ENCODE results near the gene POLR3K.

POLR3K gene

DNA sequence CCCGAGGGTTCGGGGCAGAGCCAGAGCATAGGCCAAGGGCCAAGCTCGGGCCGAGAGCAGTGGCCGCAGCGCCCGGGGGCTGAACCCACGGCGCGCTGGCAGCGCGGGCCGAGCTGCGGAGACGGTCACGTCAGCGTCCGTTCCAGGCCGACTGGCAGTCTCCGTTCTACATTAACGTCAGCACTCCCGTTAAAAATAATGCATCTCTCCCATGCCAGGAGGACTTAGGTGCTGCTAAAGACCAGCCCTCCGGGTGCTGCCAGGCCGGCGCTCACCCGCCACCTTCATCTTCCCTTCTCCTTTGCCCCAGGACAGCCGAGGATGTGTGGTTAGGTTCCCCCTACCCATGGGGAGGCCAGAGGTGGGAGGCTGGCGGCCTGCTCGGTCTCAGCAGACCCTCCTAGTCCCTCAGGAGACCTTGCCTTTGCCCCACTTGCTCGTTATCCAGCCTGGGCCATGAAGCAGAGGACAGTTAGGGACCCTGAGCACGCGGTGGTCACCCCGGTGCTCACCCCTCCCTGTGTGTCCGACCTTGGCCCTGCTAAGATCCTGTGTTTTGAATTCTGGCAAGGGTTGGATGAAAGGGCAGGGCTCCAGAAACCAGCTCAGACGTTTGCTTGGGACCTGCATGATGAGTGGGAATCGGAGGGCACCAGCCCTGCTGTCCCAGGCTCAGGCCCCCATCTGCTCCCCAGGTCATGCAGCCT is 25.2 kb upstream of the POLR3K start:
- DNase-seq = peak; percentile 61

DNA sequence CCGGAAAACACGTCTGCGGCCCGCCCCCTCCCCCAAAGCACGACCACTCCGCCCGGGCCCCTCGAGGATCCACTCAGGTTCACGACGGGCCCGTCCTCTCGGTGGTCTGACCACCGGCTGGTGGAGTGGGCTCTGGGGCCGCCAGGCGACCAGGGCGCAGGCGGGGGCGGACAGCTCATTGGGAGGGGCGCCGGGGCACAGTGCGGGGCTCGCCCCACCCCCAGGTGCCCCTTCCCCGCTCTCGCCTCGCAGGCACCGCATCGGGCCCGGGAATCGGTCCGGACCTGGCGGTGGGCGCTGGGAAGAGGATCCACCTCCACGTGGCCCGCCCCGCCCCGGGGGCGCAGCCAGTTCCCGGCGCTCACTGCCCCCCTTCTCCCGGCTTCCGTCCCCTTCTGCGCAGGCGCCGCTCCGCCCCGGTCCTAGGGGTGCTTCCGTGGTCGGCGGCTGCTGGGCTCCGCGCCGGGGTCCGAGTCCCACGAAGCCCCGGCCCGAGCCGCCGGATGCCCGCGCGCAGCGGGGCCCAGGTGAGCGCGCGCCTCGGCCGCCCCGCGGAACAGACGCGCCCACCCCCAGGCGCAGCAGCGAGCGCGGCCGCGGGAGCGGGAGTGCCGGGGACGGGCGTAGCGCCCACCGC is 24.5 kb upstream of the POLR3K start, which contains the start of gene MPG:
MPG (plus strand) TSS at position 419 of the 637 bp plus-strand sequence; CDS start at position 504, 85 bp downstream.
- peak; percentile 93 for DNase-seq

DNA sequence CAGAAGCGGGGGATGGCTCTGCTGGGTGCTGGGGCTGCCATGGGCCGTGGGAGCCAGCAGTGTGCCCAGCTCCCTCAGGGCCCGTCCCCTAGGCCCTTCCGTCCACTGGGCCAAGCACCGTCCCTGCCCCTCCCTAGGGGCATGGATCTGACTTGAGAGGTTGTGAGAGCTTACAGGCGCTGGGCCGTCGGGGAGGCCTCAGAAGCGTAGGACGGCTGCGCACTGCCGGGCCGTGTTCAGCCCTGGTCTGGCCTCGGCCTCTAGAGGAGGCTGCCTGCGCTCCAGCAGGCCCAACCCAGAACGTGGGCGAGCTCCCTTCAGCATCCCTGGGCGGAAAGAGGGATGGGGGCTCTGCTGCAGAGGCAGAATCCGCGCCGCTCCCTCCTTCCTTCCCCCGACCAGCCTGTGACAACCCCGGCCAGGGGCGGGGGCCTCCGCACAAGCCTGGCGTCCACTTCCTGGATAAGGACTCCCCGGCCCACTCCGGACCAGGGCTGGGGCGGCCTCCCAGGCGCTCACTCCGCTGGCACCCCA is 23.9 kb upstream of the POLR3K start:
- peak; percentile 84 for DNase-seq

DNA sequence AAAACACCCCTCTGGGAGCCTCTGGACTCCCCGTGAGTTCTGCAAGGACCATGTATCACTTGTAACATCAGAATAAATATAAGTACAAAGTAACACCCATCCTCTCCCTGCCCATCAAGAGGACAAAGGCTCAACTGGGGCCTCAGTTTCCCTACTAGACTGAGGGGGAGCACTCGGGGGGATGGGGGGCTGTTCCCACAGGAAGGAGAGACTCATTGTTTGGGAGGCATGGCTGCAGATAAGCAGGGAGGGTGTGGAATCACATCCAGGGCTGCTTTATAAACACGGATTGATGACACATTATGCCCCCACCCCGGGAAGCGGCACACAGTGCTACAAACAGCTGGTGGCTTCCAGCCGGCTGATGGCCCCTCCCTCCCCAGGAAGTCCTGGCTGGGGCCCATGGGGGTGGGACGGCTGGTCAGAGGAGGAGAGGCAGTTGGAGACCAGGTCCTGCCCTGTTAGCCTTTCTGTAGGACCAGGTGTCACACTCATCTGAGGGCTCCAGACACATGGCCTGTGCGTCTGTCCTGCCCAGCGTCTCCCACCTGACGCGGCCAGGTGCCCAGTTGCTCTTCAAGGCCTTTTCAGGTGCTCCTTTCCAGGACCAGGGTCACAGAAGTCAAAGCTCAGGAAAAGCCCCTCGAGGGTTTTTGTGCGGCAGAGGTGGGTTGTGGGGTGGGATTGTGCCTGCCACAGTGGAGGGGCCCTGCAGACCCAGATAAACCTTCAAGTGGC is 23.3 kb upstream of the POLR3K start:
- DNase-seq = peak; percentile 83

DNA sequence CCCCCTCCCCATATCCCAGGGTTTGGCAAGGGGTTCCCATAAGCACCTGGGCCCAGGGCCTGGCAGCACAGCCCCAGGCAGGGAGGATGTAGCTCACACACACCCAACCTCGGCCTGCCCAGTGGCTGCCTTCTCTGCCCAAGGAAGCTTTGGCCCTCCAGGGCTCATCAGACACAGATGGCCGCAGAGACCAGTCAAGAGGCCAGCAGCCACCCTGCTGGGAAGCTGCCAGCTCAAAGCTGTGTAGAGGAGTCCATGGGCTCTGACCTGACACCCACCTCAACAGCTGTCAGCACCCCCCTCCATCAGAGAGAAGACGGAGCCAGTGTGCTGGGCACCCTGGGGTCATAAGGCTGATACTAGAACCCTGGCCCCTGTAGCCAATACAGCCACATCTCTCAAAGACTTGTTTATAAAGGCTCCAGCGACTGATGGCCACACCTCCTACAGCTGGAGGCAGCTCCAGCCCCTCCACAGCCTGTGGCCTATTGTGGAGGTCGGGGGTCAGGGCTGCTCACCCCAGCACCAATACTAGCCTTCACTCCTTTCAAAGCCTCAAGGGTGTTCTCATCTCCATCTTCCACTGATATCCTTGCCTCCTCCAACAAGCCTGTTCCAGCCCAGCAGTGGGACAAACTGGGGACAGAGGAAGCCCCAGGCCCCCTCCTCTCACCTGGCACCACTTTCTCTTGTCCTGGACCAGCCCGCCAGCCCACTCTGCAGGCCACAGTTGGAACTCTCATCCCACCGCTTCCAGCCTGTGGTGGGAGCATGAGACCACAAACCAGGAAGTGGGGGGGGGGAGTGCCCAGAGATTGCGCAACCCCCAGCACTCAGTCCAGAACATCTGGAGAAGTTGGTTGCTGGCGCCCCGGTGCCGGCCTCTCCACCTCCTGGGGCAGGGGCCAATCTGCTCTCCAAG is 22.4 kb upstream of the POLR3K start:
- peak; percentile 88 for DNase-seq

DNA sequence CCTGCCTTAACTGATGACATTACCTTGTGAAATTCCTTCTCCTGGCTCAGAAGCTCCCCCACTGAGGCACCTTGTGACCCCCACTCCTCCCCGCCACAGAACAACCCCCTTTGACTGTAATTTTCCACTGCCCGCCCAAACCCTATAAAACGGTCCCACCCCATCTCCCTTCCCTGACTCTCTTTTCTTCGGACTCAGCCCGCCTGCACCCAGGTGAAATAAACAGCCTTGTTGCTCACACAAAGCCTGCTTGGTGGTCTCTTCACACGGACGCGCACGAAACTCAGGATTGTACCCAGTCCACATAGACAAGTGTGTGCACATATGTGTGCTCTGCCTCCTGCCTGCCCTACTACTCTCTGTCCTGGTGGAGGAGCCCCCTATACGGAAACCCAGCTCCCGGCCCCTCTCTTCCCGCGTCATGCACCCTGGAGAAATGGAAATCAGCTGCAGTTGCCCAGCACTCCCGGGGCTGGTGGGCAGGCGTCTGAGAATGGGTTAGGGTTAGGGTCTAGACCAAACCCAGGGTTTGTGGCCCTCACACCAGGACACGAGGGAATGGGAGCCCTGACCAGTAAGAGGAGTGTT is 21.4 kb upstream of the POLR3K start:
- no peak for DNase-seq

DNA sequence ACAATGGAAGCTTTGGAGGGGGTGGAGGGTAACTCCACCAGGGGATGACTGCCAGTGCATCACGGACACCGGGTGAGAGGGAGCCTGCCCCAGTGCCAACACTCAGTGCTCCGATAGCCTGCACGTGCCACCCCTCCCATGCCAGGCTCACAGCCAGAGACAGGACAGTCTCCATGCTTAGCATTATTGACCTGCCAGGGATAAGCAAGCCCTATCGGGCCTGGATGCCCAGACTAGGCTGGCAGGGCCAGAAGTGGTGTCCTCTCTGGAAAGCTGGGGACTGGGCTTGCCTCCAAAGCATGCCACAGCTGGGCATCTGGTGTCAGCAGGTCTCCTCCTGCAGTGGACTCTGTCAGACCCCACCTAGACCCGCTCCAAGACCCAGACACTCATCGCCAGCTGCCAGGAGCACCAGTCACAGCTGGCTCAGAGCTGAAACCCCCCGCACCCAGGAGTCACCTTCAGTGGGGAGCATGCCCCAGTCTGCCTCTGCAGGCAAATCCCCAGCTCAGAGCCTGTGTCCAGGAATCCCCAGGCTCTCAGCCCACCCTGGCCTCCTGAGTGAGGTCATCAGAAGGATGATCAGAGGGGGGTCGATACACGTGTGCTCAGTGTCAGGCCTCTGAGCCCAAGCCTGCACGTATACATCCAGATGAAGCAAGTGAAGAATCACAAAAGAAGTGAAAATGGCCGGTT is 20.8 kb upstream of the POLR3K start:
- no peak for DNase-seq

DNA sequence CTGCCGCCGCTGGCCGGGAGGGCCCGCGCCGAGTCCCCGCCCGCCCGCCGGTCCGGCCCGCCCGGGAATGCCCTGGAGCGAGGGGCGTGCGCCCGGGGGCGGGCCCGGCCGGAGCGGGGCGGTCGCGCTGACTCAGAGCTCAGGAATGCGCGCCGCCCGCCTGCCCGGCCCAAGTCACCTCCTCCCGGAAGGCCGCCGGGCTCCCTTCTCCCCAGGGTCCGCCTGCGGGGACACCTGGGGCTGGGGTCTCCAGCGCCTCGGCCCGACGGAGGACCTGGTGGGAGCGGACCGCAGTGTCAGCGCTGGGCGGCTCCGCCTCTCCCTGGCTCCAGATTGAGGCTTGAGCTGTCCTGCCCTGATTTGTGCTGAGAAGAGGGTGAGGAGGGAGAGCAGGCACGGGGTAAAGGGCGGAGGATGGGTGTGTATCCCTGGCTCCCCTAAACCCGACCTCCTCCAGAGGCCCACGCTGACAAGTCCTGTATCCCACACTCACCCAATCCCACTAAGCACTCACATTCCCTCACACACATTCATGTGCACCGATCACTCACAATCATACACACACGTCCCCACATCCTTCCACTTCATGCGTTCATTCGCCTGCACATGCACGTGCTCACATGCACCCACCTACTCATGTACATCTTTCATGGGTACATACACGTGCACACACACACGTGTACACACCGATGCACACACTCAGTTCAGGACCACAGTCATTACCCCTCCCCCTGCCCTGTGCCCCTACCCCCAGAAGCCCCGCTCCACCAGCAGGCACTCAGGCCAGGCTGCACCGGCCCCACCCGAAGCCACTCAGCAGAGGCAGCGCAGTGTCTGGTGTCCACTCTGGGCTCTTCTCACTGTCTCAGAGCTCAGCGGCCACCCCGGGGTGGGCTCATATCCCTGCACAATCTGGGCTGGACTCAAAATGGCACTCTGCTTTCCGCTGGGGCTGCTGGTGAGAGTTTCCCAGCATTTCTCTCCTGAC is 19.4 kb upstream of the POLR3K start, which contains the start of gene RHBDF1:
RHBDF1 (minus strand) TSS at position 71 of the 988 bp plus-strand sequence. CDS start 7,616 bp downstream, outside the sequence.
- DNase-seq = peak; percentile 72

DNA sequence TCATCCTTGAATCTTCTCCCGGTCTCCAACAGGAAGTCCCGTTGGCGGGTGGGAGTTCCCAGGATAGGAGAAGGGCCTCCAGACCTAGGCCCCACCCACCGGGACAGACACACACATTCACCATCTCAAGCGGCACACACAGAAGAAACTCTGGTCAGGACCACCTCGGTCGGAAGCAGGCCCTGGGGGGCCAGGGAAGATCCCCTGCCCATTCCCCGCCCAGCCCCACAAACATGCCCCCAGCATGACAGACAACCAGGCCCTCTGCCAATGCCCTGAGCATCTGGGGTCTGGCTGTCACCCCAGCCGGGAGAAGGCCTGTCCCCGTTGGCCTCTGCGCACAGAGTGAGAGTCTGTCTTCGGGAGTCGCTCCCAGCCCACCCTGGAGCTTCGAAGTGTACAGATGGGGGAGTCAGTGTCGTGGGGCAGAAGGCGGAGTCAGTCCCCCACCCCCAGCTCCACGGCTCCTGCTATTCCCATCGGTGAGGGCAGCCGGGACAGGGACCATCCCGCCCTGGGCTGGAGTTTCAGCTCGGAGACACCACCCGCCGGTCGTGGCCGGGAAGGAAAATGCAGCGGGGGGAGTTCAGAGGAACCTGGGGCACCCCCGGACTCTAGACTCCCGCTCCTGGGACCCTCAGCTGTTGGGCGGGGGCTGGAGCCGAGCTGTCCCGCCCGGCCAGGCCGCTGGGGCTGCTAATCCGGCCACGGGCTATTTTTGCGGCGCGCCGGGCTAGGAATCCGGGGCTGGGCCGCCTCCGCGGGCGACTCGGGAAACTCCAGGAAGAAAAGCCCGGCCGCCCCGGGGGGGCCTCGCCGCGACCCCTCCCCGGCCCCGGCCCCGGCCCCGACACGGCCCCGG is 18.4 kb upstream of the POLR3K start:
- DNase-seq = peak; percentile 78

DNA sequence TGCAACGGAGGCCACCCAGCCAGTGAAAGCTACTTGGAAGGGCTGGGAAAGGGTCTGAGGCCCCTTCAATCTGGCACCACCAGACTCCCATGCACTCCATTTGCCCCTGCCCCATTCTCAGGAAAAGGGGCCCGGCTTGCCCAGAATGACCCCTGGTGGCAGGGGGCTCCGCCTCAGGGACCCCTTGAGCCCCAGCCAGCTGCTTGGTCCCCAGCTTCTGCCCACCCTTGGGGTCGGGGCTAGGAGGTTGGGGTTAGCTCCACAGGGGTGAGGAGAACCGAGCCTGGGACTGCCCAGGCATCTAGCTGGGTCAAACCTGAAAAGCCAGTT is 17.8 kb upstream of the POLR3K start:
- no peak for DNase-seq

DNA sequence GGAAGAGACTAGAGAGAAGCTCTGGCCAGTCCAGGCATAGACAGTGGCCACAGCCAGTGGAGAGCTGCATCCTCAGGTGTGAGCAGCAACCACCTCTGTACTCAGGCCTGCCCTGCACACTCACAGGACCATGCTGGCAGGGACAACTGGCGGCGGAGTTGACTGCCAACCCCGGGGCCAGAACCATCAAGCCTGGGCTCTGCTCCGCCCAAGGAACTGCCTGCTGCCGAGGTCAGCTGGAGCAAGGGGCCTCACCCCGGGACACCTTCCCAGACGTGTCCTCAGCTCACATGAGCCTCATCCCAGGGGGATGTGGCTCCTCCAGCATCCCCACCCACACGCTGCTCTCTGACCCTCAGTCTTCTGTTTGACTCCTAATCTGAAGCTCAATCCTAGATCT is 15.8 kb upstream of the POLR3K start:
- DNase-seq = no peak

DNA sequence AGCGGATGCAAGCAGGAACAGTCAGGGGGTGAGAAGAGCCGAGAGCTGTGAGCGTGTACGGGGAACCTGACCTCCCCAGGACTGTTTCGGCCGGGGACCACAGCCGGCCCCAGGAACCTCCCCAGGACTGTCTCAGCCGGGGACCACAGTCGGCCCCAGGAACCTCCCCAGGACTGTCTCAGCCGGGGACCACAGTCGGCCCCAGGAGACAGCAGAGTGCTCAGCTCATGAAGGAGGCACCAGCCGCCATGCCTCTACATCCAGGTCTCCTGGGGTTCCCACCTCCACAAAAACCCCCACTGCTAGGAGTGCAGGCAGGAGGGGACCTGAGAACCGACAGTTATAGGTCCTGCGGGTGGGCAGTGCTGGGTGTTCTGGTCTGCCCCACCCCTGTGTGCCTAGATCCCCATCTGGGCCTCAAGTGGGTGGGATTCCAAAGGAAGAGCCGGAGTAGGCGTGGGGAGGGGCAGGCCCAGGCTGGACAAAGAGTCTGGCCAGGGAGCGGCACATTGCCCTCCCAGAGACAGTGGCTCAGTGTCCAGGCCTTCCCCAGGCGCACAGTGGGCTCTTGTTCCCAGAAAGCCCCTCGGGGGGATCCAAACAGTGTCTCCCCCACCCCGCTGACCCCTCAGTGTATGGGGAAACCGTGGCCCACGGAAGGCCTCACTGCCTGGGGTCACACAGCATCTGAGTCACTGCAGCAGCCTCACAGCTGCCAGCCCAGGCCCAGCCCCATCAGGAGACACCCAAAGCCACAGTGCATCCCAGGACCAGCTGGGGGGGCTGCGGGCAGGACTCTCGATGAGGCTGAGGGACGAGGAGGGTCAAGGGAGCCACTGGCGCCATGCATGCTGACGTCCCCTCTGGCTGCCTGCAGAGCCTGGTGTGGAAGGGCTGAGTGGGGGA is 14.7 kb upstream of the POLR3K start:
- DNase-seq = no peak

DNA sequence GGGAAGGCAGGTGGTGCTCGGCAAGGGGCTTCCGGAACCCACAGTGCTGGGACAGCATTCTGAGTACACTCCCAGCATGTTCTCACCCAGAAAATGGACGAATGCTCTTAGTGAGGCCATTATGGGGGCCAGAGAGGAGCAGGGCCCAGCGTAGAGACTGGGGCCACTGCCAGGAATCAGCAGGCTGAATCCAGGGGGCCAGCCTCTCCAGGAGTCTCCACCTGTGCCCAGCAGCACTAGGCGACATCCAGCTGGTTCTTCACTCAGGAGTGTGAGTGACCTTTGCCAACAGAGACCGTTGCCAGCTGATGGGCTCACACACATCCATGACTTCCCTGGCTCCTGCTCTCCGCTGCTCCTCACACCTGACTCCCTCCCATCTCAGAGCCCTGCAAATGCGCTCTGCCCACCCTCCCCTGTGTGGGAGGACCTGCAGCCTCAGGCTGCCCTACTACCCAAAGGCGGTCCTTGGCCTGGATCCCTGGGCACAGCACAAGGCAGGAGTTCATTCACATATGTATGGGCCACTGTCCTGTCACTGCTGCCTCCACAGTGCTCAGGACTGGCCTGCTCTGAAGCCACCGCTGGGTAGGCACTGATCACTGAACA is 13.9 kb upstream of the POLR3K start:
- no peak for DNase-seq

DNA sequence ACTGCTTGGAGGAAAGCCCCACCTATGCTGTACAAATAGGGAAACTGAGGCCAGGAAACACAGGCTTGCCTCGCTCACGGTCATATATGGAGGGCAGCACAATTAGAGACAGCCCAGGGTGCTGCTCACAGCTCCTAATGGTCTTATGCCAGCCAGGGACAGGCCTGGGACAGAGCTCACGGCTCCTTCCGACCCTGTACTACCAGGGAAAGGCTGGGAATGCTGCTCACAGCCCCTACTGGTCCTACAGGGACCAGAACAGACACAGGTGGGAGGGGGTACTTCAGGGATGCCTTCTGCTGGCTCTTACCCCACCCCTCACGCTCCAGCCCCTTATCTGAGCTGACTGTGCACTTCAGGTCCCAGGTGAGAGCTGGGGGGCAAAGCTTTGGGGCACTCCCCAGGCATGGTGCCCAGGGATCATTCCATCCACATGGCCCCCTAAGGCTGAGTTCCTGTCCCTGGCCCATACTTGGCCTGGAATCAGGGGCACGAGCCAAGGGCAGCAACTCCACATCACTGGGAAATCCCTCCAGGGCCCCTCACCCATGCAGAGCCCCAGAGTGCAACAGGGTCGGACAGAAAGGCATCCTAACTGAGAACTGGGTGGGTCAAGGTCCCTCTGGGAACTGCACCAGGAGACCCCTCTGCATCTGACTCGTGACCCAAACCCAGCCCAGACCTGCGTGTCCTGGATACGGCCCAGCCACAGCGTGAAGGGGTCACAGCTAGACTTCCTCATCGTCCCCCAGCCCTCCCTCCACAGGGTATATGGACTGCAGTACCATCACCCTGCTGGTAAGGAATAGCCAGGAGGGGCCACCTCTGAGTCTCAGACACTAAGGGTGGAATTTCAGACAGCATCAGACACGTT is 13.1 kb upstream of the POLR3K start:
- no peak for DNase-seq

DNA sequence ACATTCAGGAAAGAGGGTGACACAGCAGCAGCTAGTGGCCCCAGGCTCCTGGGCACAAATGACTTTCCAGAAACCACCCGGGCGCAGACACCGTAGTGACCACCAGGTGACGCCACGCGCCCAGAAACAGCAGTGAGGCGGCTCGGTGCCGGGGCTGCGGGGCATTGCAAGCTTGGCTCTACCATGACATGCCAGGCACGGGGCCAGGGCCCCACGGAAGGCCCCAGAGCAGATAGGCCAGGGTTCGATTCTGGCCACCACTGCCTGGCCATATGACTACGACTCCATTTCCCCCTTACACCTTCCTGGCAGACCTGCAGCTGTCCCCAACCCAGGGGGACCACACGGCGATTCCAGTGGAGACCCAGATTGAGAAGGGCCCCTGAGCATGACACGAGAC is 12.3 kb upstream of the POLR3K start:
- peak; percentile 90 for DNase-seq

DNA sequence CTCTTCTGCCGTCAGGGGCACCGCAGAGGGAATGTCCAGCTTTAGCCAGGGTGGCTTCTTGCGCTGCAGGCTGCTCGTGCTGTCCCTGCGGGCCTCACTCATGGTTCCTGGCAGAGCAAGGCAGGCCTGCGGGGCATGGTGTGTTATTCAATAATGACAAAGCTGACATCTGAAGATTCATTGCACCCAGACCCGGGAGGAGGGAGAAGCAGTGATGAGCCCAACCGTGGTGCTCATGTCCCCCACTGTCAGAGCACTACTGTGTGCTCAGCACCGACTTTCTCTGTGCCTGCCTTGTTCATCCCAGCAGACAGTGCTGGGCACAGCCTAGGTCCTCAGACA is 11.5 kb upstream of the POLR3K start:
- no peak for DNase-seq
